ENCODE results near the gene IL1RAPL2.

Gene IL1RAPL2

GRCh38 chrX:105723966-105724735, 1158.2 kb downstream of the IL1RAPL2 start:
- no peak for TF ChIP-seq TAF1 (IDR thresholded peaks at IDR 0.05; ENCODE audit: low read depth)

DNA sequence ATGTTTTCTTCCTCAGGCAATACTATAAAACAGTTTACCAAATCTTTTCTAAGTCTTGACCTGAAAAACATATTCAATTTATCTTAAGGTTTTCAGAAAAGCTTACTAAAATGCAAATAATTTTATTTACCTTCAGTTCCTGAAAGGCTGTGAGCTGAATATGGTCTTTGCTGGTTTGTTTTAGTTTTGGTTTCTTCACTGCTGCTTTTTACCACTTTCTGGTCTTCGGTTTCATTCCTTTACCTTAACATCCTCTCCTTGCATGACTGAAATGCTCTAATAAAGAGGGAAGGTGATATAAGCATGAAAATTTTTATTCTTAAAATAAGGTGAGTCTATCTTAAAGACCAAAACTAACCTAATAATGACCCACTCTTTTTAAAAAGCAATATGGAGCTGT, 1159.2 kb downstream of the IL1RAPL2 start:
- no peak for TF ChIP-seq FOXM1 (IDR thresholded peaks at IDR 0.05; ENCODE audit: borderline replicate concordance, low read depth)
- TF ChIP-seq EGR1 (IDR thresholded peaks at IDR 0.05): no peak
- TF ChIP-seq ZBTB7A (IDR thresholded peaks at IDR 0.05; ENCODE audit: low read depth): no peak
- no peak for TF ChIP-seq NFIC (IDR thresholded peaks at IDR 0.05)
- TF ChIP-seq TAF1 (IDR thresholded peaks at IDR 0.05; ENCODE audit: low read depth): no peak
- TF ChIP-seq MAX (IDR thresholded peaks at IDR 0.05): no peak

- TF ChIP-seq TAF1 (IDR thresholded peaks at IDR 0.05; ENCODE audit: low read depth): no peak
- TF ChIP-seq MAX (IDR thresholded peaks at IDR 0.05): no peak
- TF ChIP-seq TCF12 (IDR thresholded peaks at IDR 0.05; ENCODE audit: low read depth): no peak
- TF ChIP-seq REST (IDR thresholded peaks at IDR 0.05; ENCODE audit: low read depth): no peak
- TF ChIP-seq RAD21 (IDR thresholded peaks at IDR 0.05; ENCODE audit: low read depth): no peak
- TF ChIP-seq CEBPB (IDR thresholded peaks at IDR 0.05): no peak
- no peak for TF ChIP-seq EP300 (IDR thresholded peaks at IDR 0.05; ENCODE audit: borderline replicate concordance)
- TF ChIP-seq YY1 (IDR thresholded peaks at IDR 0.05; ENCODE audit: low read depth): no peak
- TF ChIP-seq CREB1 (IDR thresholded peaks at IDR 0.05; ENCODE audit: low read depth): no peak
- TF ChIP-seq TEAD4 (IDR thresholded peaks at IDR 0.05): no peak
These were observed 1172.2 kb downstream of the IL1RAPL2 start for GRCh38 chrX:105738162-105738561.

- no peak for TF ChIP-seq CREB1 (IDR thresholded peaks at IDR 0.05; ENCODE audit: low read depth)
- TF ChIP-seq, protein P1, sequence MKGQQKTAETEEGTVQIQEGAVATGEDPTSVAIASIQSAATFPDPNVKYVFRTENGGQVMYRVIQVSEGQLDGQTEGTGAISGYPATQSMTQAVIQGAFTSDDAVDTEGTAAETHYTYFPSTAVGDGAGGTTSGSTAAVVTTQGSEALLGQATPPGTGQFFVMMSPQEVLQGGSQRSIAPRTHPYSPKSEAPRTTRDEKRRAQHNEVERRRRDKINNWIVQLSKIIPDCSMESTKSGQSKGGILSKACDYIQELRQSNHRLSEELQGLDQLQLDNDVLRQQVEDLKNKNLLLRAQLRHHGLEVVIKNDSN (IDR thresholded peaks at IDR 0.05): no peak
- TF ChIP-seq REST (IDR thresholded peaks at IDR 0.05; ENCODE audit: low read depth): no peak
- no peak for TF ChIP-seq NFIC (IDR thresholded peaks at IDR 0.05)
- TF ChIP-seq ZBTB7A (IDR thresholded peaks at IDR 0.05; ENCODE audit: low read depth): no peak
- TF ChIP-seq YY1 (IDR thresholded peaks at IDR 0.05; ENCODE audit: low read depth): no peak
- TF ChIP-seq CEBPB (IDR thresholded peaks at IDR 0.05): no peak
- no peak for TF ChIP-seq TCF12 (IDR thresholded peaks at IDR 0.05; ENCODE audit: low read depth)
- no peak for TF ChIP-seq TEAD4 (IDR thresholded peaks at IDR 0.05)
- no peak for TF ChIP-seq FOXM1 (IDR thresholded peaks at IDR 0.05; ENCODE audit: borderline replicate concordance, low read depth)
- TF ChIP-seq EGR1 (IDR thresholded peaks at IDR 0.05): no peak
- TF ChIP-seq MAX (IDR thresholded peaks at IDR 0.05): no peak
- no peak for TF ChIP-seq RAD21 (IDR thresholded peaks at IDR 0.05; ENCODE audit: low read depth)
- TF ChIP-seq TAF1 (IDR thresholded peaks at IDR 0.05; ENCODE audit: low read depth): no peak
- TF ChIP-seq EP300 (IDR thresholded peaks at IDR 0.05; ENCODE audit: borderline replicate concordance): no peak
These were observed 1178.3 kb downstream of the IL1RAPL2 start for GRCh38 chrX:105744291-105744690.

- no peak for TF ChIP-seq EGR1 (IDR thresholded peaks at IDR 0.05)
- no peak for TF ChIP-seq TCF12 (IDR thresholded peaks at IDR 0.05; ENCODE audit: low read depth)
- no peak for TF ChIP-seq REST (IDR thresholded peaks at IDR 0.05; ENCODE audit: low read depth)
- no peak for TF ChIP-seq NFIC (IDR thresholded peaks at IDR 0.05)
- TF ChIP-seq ZBTB7A (IDR thresholded peaks at IDR 0.05; ENCODE audit: low read depth): no peak
- TF ChIP-seq RAD21 (IDR thresholded peaks at IDR 0.05; ENCODE audit: low read depth): no peak
- TF ChIP-seq TAF1 (IDR thresholded peaks at IDR 0.05; ENCODE audit: low read depth): no peak
- TF ChIP-seq FOXM1 (IDR thresholded peaks at IDR 0.05; ENCODE audit: borderline replicate concordance, low read depth): no peak
- no peak for TF ChIP-seq EP300 (IDR thresholded peaks at IDR 0.05; ENCODE audit: borderline replicate concordance)
- no peak for TF ChIP-seq MAX (IDR thresholded peaks at IDR 0.05)
- no peak for TF ChIP-seq CREB1 (IDR thresholded peaks at IDR 0.05; ENCODE audit: low read depth)
- no peak for TF ChIP-seq TEAD4 (IDR thresholded peaks at IDR 0.05)
- TF ChIP-seq, protein P1 (IDR thresholded peaks at IDR 0.05): no peak
- TF ChIP-seq YY1 (IDR thresholded peaks at IDR 0.05; ENCODE audit: low read depth): no peak
- TF ChIP-seq CEBPB (IDR thresholded peaks at IDR 0.05): no peak
These were observed 1178.9 kb downstream of the IL1RAPL2 start for GRCh38 chrX:105744946-105745345.
